Activated gamma-delta T cell (primary cell): Measurements from ENCODE around the gene CCDC172.

ENCODE experiments used
- DNase-seq: peaks from one replicate; lab custom pipeline; 2025; lab: John Stamatoyannopoulos, UW

CCDC172 gene

GRCh38 chr10:116336866-116337265 is 12.6 kb downstream of the CCDC172 start:
- no peak for DNase-seq

GRCh38 chr10:116352125-116352524 is 27.9 kb downstream of the CCDC172 start:
- DNase-seq = no peak

- DNase-seq = no peak
Observed at GRCh38 chr10:116353817-116354216, 29.6 kb downstream of the CCDC172 start.

GRCh38 chr10:116355341-116355740 is 31.1 kb downstream of the CCDC172 start:
- no peak for DNase-seq

- DNase-seq = no peak
Observed at GRCh38 chr10:116356833-116357232, 32.6 kb downstream of the CCDC172 start.

- DNase-seq = no peak
Observed at GRCh38 chr10:116364868-116365267, 40.6 kb downstream of the CCDC172 start.

- no peak for DNase-seq
Observed at GRCh38 chr10:116371737-116372136, 47.5 kb downstream of the CCDC172 start.

- no peak for DNase-seq
Observed at GRCh38 chr10:116382290-116382689, 58.0 kb downstream of the CCDC172 start.

GRCh38 chr10:116385311-116385710 is 61.1 kb downstream of the CCDC172 start:
- no peak for DNase-seq

GRCh38 chr10:116385994-116386809 is 62.0 kb downstream of the CCDC172 start:
- no peak for DNase-seq

- DNase-seq = peak; percentile 6
Observed at GRCh38 chr10:116393246-116393831, 69.1 kb downstream of the CCDC172 start.

DNA sequence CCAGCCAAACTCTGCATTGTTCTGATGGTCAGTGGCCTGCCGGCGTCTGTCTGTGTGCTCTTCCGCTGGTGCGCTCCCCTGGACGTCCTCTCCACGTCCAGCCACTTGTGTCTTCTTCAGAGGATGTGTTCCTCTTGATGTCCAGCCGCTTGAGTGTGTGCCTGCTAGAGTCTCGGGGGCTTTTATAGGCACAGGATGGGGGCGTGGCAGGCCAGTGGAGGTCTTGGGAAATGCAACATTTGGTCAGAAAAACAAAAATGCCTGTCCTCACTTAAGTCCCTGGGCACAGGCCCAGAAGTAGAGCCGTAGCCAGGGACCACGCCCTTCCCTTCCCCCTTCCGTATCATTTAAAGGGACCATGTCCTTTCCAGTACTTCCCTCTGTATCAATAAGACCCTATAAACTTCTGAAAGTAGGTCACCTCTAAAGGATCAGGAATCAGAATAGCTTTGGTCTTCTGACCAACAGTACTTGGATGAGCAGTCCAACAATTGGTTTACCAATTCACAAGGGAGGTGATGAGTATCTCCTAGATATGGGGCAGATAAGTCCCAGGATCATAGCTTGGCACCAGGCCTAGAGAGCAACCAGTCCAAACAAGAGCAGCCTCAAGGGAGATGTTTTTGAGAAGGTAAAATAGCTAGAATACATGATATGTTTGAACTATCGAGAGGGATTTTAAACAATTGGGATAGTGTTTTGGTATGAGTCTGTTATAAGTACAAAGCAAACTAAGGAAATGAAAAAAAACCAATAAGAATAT is 71.2 kb downstream of the CCDC172 start:
- DNase-seq = no peak

DNA sequence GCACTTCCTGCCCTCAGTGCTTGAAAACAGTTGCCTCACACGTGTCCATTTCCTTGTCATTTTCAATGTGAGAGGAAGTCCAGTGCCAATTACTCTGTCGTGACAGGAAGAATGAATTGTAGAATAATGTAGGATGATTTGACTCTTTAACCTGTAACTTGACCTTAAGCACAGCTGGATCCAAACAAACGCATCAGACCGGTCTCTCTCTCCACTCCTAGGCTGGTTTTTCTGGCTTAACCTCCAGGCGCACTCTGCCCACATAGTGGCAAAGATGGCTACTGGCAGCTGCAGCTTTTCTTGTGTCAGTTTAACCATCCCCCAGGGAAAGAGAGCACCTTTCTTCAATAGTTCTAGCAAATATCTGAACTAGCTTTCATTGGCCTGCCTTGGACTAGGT is 74.0 kb downstream of the CCDC172 start:
- DNase-seq = no peak

DNA sequence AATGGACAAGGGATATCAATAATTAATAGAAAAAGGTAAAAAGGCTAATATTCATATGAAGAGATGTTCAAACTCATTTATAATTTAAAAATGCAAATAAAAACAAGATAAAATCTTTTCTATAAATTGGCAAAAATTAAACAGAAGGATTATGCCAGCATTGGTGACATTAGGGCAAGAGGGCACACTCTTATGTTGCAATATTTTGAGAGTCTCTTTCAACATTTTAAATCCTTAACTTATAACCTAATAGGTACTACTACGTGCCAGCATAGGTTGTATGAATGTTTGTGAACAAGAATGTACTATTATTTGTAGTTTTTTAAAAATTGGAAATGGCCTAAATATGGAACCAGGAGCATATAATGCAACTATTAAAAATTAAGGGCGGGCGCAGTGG is 78.6 kb downstream of the CCDC172 start:
- DNase-seq = no peak

DNA sequence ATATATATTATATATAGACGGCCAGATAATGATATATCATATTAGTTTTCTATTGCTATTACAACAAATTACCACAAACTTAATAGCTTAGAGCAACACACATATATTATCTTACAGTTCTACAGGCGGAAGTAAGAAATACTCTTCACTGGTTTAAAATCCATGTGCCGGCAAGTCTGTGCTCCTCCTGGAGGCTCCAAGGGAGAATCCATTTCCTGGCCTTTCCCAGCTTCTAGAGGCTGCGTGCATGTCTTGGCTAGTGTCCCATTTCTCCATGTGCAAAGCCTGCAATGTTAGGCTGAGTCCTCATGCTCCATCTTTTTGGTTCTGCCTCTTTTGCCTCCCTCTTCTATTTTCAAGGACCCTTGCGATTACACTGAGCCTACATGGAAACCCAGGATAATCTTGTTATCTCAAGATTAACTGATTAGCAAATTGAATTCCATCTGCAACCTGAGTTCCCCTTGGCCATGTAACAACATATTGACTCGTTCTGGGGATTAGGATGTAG is 79.5 kb downstream of the CCDC172 start:
- DNase-seq = no peak

DNA sequence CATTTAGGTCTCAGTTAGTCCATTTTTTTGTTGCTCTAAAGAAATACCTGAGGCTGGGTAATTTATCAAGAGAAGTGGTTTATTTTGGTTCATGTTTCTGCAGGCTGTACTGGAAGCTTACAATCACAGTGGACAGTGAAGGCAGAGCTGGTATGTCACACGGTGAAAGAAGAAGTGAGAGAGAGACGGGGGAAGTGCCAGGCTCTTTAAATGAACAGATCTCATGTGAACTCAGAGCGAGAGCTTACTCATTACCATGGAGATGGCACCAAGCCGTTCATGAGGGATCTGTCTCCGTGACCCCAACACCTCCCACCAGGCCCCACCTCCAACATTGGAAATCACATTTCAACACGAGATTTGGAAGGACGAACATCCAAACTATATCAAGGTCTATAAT is 84.5 kb downstream of the CCDC172 start:
- DNase-seq = no peak

DNA sequence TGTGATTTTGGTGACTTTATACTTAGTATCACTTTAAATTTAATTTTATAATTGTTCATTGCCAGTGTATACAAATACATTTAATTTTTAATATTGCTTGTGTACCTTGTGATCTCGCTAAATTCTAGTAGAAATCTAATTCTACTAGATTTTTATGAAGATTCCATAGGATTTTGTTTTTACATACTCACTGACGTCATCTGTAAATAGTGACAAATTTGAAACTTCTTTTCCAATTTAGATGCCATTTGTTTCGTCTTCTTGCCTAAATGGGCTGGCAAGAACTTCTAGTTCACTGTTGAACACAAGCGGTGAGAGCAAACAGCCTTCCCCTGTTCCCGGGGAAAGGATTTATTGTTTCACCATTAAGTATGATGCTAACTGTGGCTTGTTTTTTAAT is 86.1 kb downstream of the CCDC172 start:
- DNase-seq = no peak

DNA sequence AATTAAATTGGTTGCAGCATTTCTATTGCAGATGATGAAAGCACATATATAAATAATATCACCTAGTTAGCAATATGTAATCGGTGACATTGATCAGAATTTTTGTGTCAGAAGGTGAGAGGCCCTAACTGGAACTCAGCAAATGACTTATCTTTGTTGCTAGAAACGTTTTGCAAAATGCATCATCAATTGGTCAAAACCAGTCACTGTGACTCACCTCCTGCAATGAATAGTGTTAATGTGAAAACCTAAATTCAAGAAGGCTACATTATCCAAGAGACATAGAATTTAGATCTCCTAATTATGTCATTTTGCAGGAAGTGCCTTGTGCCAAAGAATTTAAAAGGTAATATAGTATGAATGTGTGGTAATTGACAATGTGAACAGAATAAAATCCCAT is 93.6 kb downstream of the CCDC172 start:
- DNase-seq = no peak

- DNase-seq = no peak
Observed at GRCh38 chr10:116418389-116418788, 94.1 kb downstream of the CCDC172 start.

GRCh38 chr10:116421815-116422214 is 97.6 kb downstream of the CCDC172 start:
- DNase-seq = no peak

DNA sequence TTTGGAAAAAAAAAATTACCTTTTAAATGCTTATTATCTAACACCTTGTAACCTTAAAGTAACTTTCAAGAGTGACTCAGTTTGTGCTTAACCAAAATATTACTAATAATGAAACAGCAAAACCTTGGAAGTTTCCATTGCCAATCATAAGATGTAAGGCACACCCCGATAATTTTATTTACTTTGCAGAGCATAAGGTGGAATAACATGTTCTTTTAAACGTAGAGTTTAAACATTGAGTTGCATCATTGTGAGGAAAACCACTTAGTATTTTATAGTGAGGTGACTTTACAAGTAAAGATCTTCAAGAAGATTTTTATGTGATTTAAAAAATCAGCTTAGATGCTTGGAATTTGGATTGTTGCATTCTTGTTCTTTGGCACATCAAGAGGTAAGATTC is 103.4 kb downstream of the CCDC172 start, which contains the start of gene PNLIPRP3:
PNLIPRP3 (plus strand) TSS at position 177 of the 400 bp plus-strand sequence; CDS start at position 343, 166 bp downstream.
- no peak for DNase-seq

- DNase-seq = no peak
Observed at GRCh38 chr10:116429288-116429977, 105.2 kb downstream of the CCDC172 start.
